Large intestine (tissue), 1 donor: Measurements from ENCODE around the gene PCSK6. TPM values are rescaled to one million over a fixed set of nuclear protein-coding genes. Genes with fewer than 3 reads are reported as not detected.

Source experiments
- polyA plus RNA-seq: library from polyadenylated mRNA; unstranded; fragments of 120-200 nt; gene quantifications from one replicate; pipeline ENCODE4 v1.2.1, GENCODE V29; 2013

The PCSK6 gene
- polyA plus RNA-seq, 1 donor, result 22.2 TPM

Other genes with a start within 250 kb of the PCSK6 start
- gene CHSY1, start 237.7 kb downstream of the PCSK6 start, polyA plus RNA-seq, result 14.9 TPM
- 83.5 TPM for gene SELENOS, start 212.2 kb downstream of the PCSK6 start, polyA plus RNA-seq
- gene SNRPA1, start 194.5 kb downstream of the PCSK6 start, polyA plus RNA-seq, result 61.1 TPM
- gene TM2D3, start 162.7 kb upstream of the PCSK6 start, polyA plus RNA-seq, result 49.5 TPM
- gene TARS3, start 234.8 kb upstream of the PCSK6 start, polyA plus RNA-seq, result 19.8 TPM